Keratinocyte (primary cell): ENCODE measurements around the gene MYBBP1A. TPM values are rescaled to one million over a fixed set of nuclear protein-coding genes. Genes with fewer than 3 reads are reported as not detected.

Experiments used
- DNase-seq: peaks from one replicate; pipeline ENCODE4 v3.0.0-alpha.2; 2011; ENCODE audit warnings: low read depth, missing footprints, low spot score
- FAIRE-seq: peaks from 2 replicates; lab custom pipeline; 2011; peaks lifted over from hg19 to GRCh38; lab: Jason Lieb, UNC
- H2AFZ ChIP-seq: 2 replicates; pipeline ENCODE4 v1.6.0; 2012; ENCODE audit warnings: low read length, control low read depth, inconsistent platforms; ENCODE audit not compliant: control insufficient read depth
- H3K27ac ChIP-seq: 2 replicates; pipeline ENCODE4 v1.5.1; 2011; ENCODE audit warnings: low read length; ENCODE audit not compliant: control insufficient read depth, insufficient read depth
- H3K27me3 ChIP-seq: 3 replicates; pipeline ENCODE4 v1.6.0; 2011; ENCODE audit warnings: low read length; ENCODE audit not compliant: control insufficient read depth, insufficient read depth; ENCODE audit errors: extremely low read depth
- H3K36me3 ChIP-seq, 2 experiments: 2 replicates in 1 of 2; 3 replicates in 1 of 2; pipeline ENCODE4 v1.5.1; 2011; ENCODE audit warnings: low read length in 2 of 2, mild to moderate bottlenecking in 1 of 2; ENCODE audit not compliant: control insufficient read depth in 2 of 2, insufficient read depth in 2 of 2; ENCODE audit errors: extremely low read depth in 1 of 2
- H3K4me1 ChIP-seq: 3 replicates; pipeline ENCODE4 v1.5.1; 2011; ENCODE audit warnings: low read length; ENCODE audit not compliant: control insufficient read depth, insufficient read depth; ENCODE audit errors: extremely low read depth
- H3K4me2 ChIP-seq: 3 replicates; pipeline ENCODE4 v1.6.0; 2011; ENCODE audit warnings: low read depth, low read length; ENCODE audit not compliant: control insufficient read depth, insufficient read depth; ENCODE audit errors: extremely low read depth
- H3K4me3 ChIP-seq, 3 experiments: fragments of 200-600 bp in 1 of 3; sonication (generic) in 1 of 3; 2 replicates in 2 of 3; 3 replicates in 1 of 3; pipeline ENCODE4 v1.5.1; 2011 to 2016; ENCODE audit warnings: low read length in 3 of 3, mild to moderate bottlenecking in 3 of 3, control low read depth in 2 of 3, inconsistent platforms in 1 of 3, low read depth in 1 of 3, mixed read lengths in 1 of 3, mixed run types in 1 of 3, moderate library complexity in 1 of 3; ENCODE audit not compliant: control insufficient read depth in 2 of 3, insufficient read depth in 2 of 3; ENCODE audit errors: extremely low read depth in 1 of 3
- H3K79me2 ChIP-seq: 2 replicates; pipeline ENCODE4 v1.6.0; 2012; ENCODE audit warnings: low read length; ENCODE audit not compliant: control insufficient read depth, insufficient read depth
- H3K9ac ChIP-seq: 3 replicates; pipeline ENCODE4 v1.6.0; 2011; ENCODE audit warnings: low read length; ENCODE audit not compliant: control insufficient read depth, insufficient read depth; ENCODE audit errors: extremely low read depth
- H3K9me1 ChIP-seq: 3 replicates; pipeline ENCODE4 v1.6.0; 2011; ENCODE audit warnings: low read length; ENCODE audit not compliant: control insufficient read depth, insufficient read depth; ENCODE audit errors: extremely low read depth
- H3K9me3 ChIP-seq: 2 replicates; pipeline ENCODE4 v1.5.1; 2012; ENCODE audit warnings: low read depth, low read length; ENCODE audit not compliant: control insufficient read depth
- H4K20me1 ChIP-seq: 3 replicates; pipeline ENCODE4 v1.6.0; 2011; ENCODE audit warnings: low read length; ENCODE audit not compliant: control insufficient read depth, insufficient read depth; ENCODE audit errors: extremely low read depth
- CTCF ChIP-seq, 3 experiments: IDR thresholded peaks in 1 of 3; conservative IDR thresholded peaks in 1 of 3; optimal IDR thresholded peaks in 1 of 3; 2 replicates in 2 of 3; 3 replicates in 1 of 3; pipeline versions ENCODE3 to v1.5.1; 2011; ENCODE audit warnings: low read length in 3 of 3, mild to moderate bottlenecking in 3 of 3, moderate library complexity in 2 of 3, control low read depth in 1 of 3, inconsistent platforms in 1 of 3; ENCODE audit not compliant: insufficient read depth in 2 of 3; ENCODE audit errors: extremely low read depth in 1 of 3
- EZH2 ChIP-seq: IDR thresholded peaks from one replicate; pipeline ENCODE4 v1.6.1; 2012; ENCODE audit warnings: inconsistent platforms, mild to moderate bottlenecking, low read length, moderate library complexity
- dilution Hi-C: fragments of 300-500 bp; cut with MboI; formaldehyde crosslinking; loops from one replicate; pipeline ENCODE4 v1.7.0; 2020; ENCODE audit warnings: low sequenced_read_pairs; ENCODE audit not compliant: extremely low pct_ligation_motif_present
- polyA plus RNA-seq, 5 experiments: library from polyadenylated mRNA; depleted of rRNA in 3 of 5; stranded (reverse) in 3 of 5; stranded (forward) in 1 of 5; unstranded in 1 of 5; fragments of >200 nt; gene quantifications; 1 replicate in 1 of 5; 2 replicates in 3 of 5; 3 replicates in 1 of 5; pipeline versions ENCODE4 v1.2.1 to v1.2.3, GENCODE V29; 2011 to 2012; ENCODE audit warnings: missing spikeins in 2 of 5, low read depth in 1 of 5, low replicate concordance in 1 of 5

The MYBBP1A gene
- polyA plus RNA-seq, 1 donor (not counting 4 experiments of a cell fraction or from before 2014, with no cell fraction given): 20.5 TPM

GRCh38 chr17:4593021-4593421, 37.8 kb upstream of the MYBBP1A start:
- dilution Hi-C loops: no loop called here
- Histone ChIP-seq H3K4me2 (no peak overlapping the region), H2AFZ (no peak overlapping the region), H3K4me1 (no peaks in the 10 kb centered on the region), H4K20me1 (no peaks in the 10 kb centered on the region), H3K36me3 (no peaks in the 10 kb centered on the region), H3K4me3 (no peak overlapping the region), H3K9me1 (no peaks in the 10 kb centered on the region), H3K27me3 (peaks cover 37% of the 10 kb centered on the region), H3K9me3 (no peaks in the 10 kb centered on the region), H3K79me2 (no peaks in the 10 kb centered on the region), H3K9ac (no peak overlapping the region), H3K27ac (no peak overlapping the region)
- FAIRE-seq: no peak
- no peak for TF ChIP-seq CTCF (optimal IDR thresholded peaks at IDR 0.05 in 1 of 3, IDR thresholded peaks at IDR 0.05 in 1 of 3, conservative IDR thresholded peaks at IDR 0.05 in 1 of 3; ENCODE audit: extremely low read depth in 1 of 3, insufficient read depth in 2 of 3, low read length in 3 of 3)
- no peak for TF ChIP-seq EZH2
- DNase-seq: no peak

- DNase-seq (no peak), FAIRE-seq (no peak)
- TF ChIP-seq EZH2 (no peak), CTCF (optimal IDR thresholded peaks at IDR 0.05 in 1 of 3, IDR thresholded peaks at IDR 0.05 in 1 of 3, conservative IDR thresholded peaks at IDR 0.05 in 1 of 3; ENCODE audit: extremely low read depth in 1 of 3, insufficient read depth in 2 of 3, low read length in 3 of 3) (no peak)
- no peak overlapping the region for H3K9ac ChIP-seq
- no peak overlapping the region for H3K4me2 ChIP-seq
- dilution Hi-C loops: no loop called here
- no peaks in the 10 kb centered on the region for H3K79me2 ChIP-seq
- H3K4me3 ChIP-seq: no peak overlapping the region
- H3K9me1 ChIP-seq: no peaks in the 10 kb centered on the region
- no peak overlapping the region for H3K27ac ChIP-seq
- H4K20me1 ChIP-seq: no peaks in the 10 kb centered on the region
- H3K4me1 ChIP-seq: no peaks in the 10 kb centered on the region
- H3K9me3 ChIP-seq: no peaks in the 10 kb centered on the region
- H3K36me3 ChIP-seq: no peaks in the 10 kb centered on the region
- peaks cover 39% of the 10 kb centered on the region for H3K27me3 ChIP-seq
- no peak overlapping the region for H2AFZ ChIP-seq
Observed at GRCh38 chr17:4592240-4593005, 37.2 kb upstream of the MYBBP1A start.
